HL-60 (cell line): ENCODE measurements around the gene TRUB2.

Experiments
- DNase-seq, 2 experiments: peaks; one replicate each; pipeline ENCODE4 v3.0.0-alpha.2; 2010 to 2020; ENCODE audit warnings: low read depth in 1 of 2, low spot score in 1 of 2
- H3K27ac ChIP-seq: fragments of 250-450 bp; sonication (Bioruptor Pico); replicated peaks from 2 replicates; pipeline ENCODE4 v1.5.1; 2020; ENCODE audit warnings: mild to moderate bottlenecking, moderate library complexity
- H3K27me3 ChIP-seq: fragments of 250-450 bp; sonication (Bioruptor Pico); 2 replicates; pipeline ENCODE4 v1.5.1; 2021; ENCODE audit warnings: mild to moderate bottlenecking, moderate library complexity; ENCODE audit not compliant: insufficient read depth, poor library complexity, severe bottlenecking
- H3K4me3 ChIP-seq: replicated peaks from 2 replicates; pipeline ENCODE4 v1.5.1; 2011; ENCODE audit warnings: mild to moderate bottlenecking, control low read depth, low read length; ENCODE audit not compliant: insufficient read depth
- CTCF ChIP-seq: IDR thresholded peaks from one replicate; pipeline ENCODE4 v1.5.1; 2011; ENCODE audit warnings: low read length, control low read depth, inconsistent platforms; ENCODE audit not compliant: insufficient read depth
- GABPA ChIP-seq: IDR thresholded peaks from 2 replicates; pipeline ENCODE4 v1.6.1; 2012; ENCODE audit warnings: low read depth
- POLR2AphosphoS5 ChIP-seq: IDR thresholded peaks from 2 replicates; pipeline ENCODE4 v1.6.1; 2012; ENCODE audit warnings: low read depth
- REST ChIP-seq: IDR thresholded peaks from 2 replicates; pipeline ENCODE4 v1.6.1; 2012; ENCODE audit warnings: low read depth; ENCODE audit not compliant: insufficient replicate concordance
- SPI1 ChIP-seq: IDR thresholded peaks from 2 replicates; pipeline ENCODE4 v1.6.1; 2012; ENCODE audit warnings: low read depth, mild to moderate bottlenecking, borderline replicate concordance

Gene TRUB2

GRCh38 chr9:128288273-128289004 is 33.8 kb downstream of the TRUB2 start:
- TF ChIP-seq POLR2AphosphoS5 (no peak), CTCF (no peak), GABPA (no peak), REST (no peak), SPI1 (no peak)
- no peak for DNase-seq
- H3K27me3 ChIP-seq: no peaks in the 10 kb centered on the region
- H3K27ac ChIP-seq: no peak overlapping the region
- no peak overlapping the region for H3K4me3 ChIP-seq

GRCh38 chr9:128286440-128286839 is 35.8 kb downstream of the TRUB2 start:
- Histone ChIP-seq H3K27ac (no peak overlapping the region), H3K27me3 (no peaks in the 10 kb centered on the region), H3K4me3 (no peak overlapping the region)
- TF ChIP-seq POLR2AphosphoS5 (no peak), GABPA (no peak), CTCF (no peak), REST (no peak), SPI1 (no peak)
- no peak for DNase-seq

GRCh38 chr9:128285033-128285784 is 37.0 kb downstream of the TRUB2 start:
- Histone ChIP-seq H3K27me3 (no peaks in the 10 kb centered on the region), H3K27ac (no peak overlapping the region), H3K4me3 (no peak overlapping the region)
- no peak for DNase-seq
- TF ChIP-seq POLR2AphosphoS5 (no peak), REST (no peak), GABPA (no peak), CTCF (no peak), SPI1 (no peak)
